ENCODE data around the gene PDE2A. TPM values are rescaled to one million over a fixed set of nuclear protein-coding genes. Genes with fewer than 3 reads are reported as not detected.
"Not testable (repeated sequence)": the region's sequence is repeated elsewhere in the genome, so short reads cannot be mapped to it uniquely, and the experiment has no call there.

Gene PDE2A
- total and polyA plus RNA-seq, 10 of the 15 experiments (the other 5 are each of a cell fraction or from before 2014, with no cell fraction given) = 0.06 to 0.15 (median 0.11) TPM; not detected in 6

GRCh38 chr11:72573072-72573854 is 101.0 kb downstream of the PDE2A start:
- ChIA-PET CTCF (interaction anchor here (0.9 to 3.8 kb wide), 11 partner anchors 14 to 142 kb away, joined by 3 to 46 read pairs (median 3); no protein-coding TSS in a partner anchor), RAD21 (ENCODE audit: unreplicated experiment) (interaction anchor here (1.2 to 1.6 kb wide), 2 partner anchors 91 to 102 kb away, joined by 3 to 8 read pairs; no protein-coding TSS in a partner anchor), POLR2A (no interaction called here), SMC1A (ENCODE audit: uncharacterized antibody, unreplicated experiment) (interaction anchor here (0.7 to 1.9 kb wide), 3 partner anchors 18 to 102 kb away, joined by 3 to 14 read pairs (median 3); no protein-coding TSS in a partner anchor)
- no peak for DNase-seq (ENCODE audit: low read depth, low spot score)
- peaks cover 2% of the 10 kb centered on the region; the same call in 1 of the 2 replicates for H4K20me1 ChIP-seq (ENCODE audit: control insufficient read depth, insufficient read depth)
- H3K4me2 ChIP-seq (ENCODE audit: control insufficient read depth, insufficient read depth) = no peak overlapping the region
- no peak overlapping the region for H3K9ac ChIP-seq (ENCODE audit: control insufficient read depth, insufficient read depth, low read length)
- H3K27ac ChIP-seq (ENCODE audit: control insufficient read depth, insufficient read depth) = no peak overlapping the region
- no peak overlapping the region for H2AFZ ChIP-seq (ENCODE audit: control insufficient read depth, low read depth, low read length)
- WGBS (ENCODE audit: insufficient coverage, insufficient replicate concordance, low lambda C conversion rate, missing lambda C conversion rate) = 11% methylated on average over 9 of the region's 10 CpGs
- no peaks in the 10 kb centered on the region for H3K9me3 ChIP-seq (replicated peaks; ENCODE audit: control insufficient read depth, insufficient read depth, low read length)
- no peak for TF ChIP-seq E4F1 (IDR thresholded peaks at IDR 0.05; ENCODE audit: borderline replicate concordance, partially characterized antibody)
- peak; percentile 25; the same call in 1 of the 2 replicates for TF ChIP-seq YY1 (IDR thresholded peaks at IDR 0.05; ENCODE audit: low read depth, low read length)
- TF ChIP-seq MYB (IDR thresholded peaks at IDR 0.05; ENCODE audit: borderline replicate concordance, low read depth, low read length) = no peak
- TF ChIP-seq CTCF (IDR thresholded peaks at IDR 0.05 in 2 of 3, conservative IDR thresholded peaks at IDR 0.05 in 1 of 3; ENCODE audit: control insufficient read depth in 2 of 3, extremely low read depth in 1 of 3, insufficient read depth in 1 of 3, low read depth in 3 of 3, low read length in 3 of 3) = peak; percentile 40 to 82 (median 58)
- TF ChIP-seq HDGF (IDR thresholded peaks at IDR 0.05) = 0 out of 2 replicates have a peak, but pooled peaks have one; percentile 45
- peak; percentile 68 for TF ChIP-seq RAD21 (IDR thresholded peaks at IDR 0.05; ENCODE audit: insufficient read depth, low read depth, low read length)
- TF ChIP-seq SMC3 (IDR thresholded peaks at IDR 0.05; ENCODE audit: borderline replicate concordance, low read length) = peak; percentile 39; the same call in 1 of the 2 replicates
- peaks cover 3% of the 10 kb centered on the region in 2 experiments; a peak in 3 of 4 replicates for H3K27me3 ChIP-seq (replicated peaks in 1 of 2; ENCODE audit: control insufficient read depth in 2 of 2, insufficient read depth in 2 of 2, low read length in 1 of 2)
- no peaks in the 10 kb centered on the region for H3K4me1 ChIP-seq (ENCODE audit: control insufficient read depth, insufficient read depth, low read length)
- in situ Hi-C loops (cut with MboI) (loop anchor here (10.0 kb wide), 1 partner anchor 98 kb away; no protein-coding TSS in a partner anchor), intact Hi-C loops (cut with micrococcal nuclease; ENCODE audit: unreplicated experiment) (loop anchor here (1.0 kb wide), 2 partner anchors 91 to 102 kb away; no protein-coding TSS in a partner anchor)
- no peak overlapping the region for H3K4me3 ChIP-seq
- no peaks in the 10 kb centered on the region for H3K79me2 ChIP-seq (ENCODE audit: control insufficient read depth, insufficient read depth, low read length)
- FAIRE-seq = peak; percentile 52
- BruUV-seq (replicated peaks) = no TSS peak
- ATAC-seq = peak; percentile 97
- no peaks in the 10 kb centered on the region for H3K36me3 ChIP-seq (ENCODE audit: control insufficient read depth in 2 of 2, insufficient read depth in 2 of 2, low read length in 1 of 2)

- not testable (repeated sequence) for FAIRE-seq
Measured at GRCh38 chr11:72572540-72572939, 101.7 kb downstream of the PDE2A start.

More at GRCh38 chr11:72572540-72572939, 101.7 kb downstream of the PDE2A start:
- BruUV-seq (replicated peaks); H3K4me2 ChIP-seq (ENCODE audit: control insufficient read depth, insufficient read depth); H2AFZ ChIP-seq (ENCODE audit: control insufficient read depth, low read depth, low read length); DNase-seq (ENCODE audit: low read depth, low spot score); SMC1A ChIA-PET (ENCODE audit: uncharacterized antibody, unreplicated experiment); H3K79me2 ChIP-seq (ENCODE audit: control insufficient read depth, insufficient read depth, low read length); H3K36me3 ChIP-seq (ENCODE audit: control insufficient read depth in 2 of 2, insufficient read depth in 2 of 2, low read length in 1 of 2); ATAC-seq; intact Hi-C loops (cut with micrococcal nuclease; ENCODE audit: unreplicated experiment); H3K9me3 ChIP-seq (replicated peaks; ENCODE audit: control insufficient read depth, insufficient read depth, low read length); H3K27ac ChIP-seq (ENCODE audit: control insufficient read depth, insufficient read depth); H3K4me3 ChIP-seq; H4K20me1 ChIP-seq (ENCODE audit: control insufficient read depth, insufficient read depth); RAD21 ChIA-PET (ENCODE audit: unreplicated experiment); H3K9ac ChIP-seq (ENCODE audit: control insufficient read depth, insufficient read depth, low read length); H3K27me3 ChIP-seq (replicated peaks in 1 of 2; ENCODE audit: control insufficient read depth in 2 of 2, insufficient read depth in 2 of 2, low read length in 1 of 2); POLR2A ChIA-PET; H3K4me1 ChIP-seq (ENCODE audit: control insufficient read depth, insufficient read depth, low read length): not testable (repeated sequence)
- in situ Hi-C loops (cut with MboI) = loop anchor here (10.0 kb wide), 1 partner anchor 98 kb away; no protein-coding TSS in a partner anchor
- CTCF ChIA-PET = interaction anchor here (3.8 kb wide), 1 partner anchor 101 kb away, joined by 46 read pairs; no protein-coding TSS in a partner anchor
- 32% methylated on average over 4 of the region's 4 CpGs for WGBS (ENCODE audit: insufficient coverage, insufficient replicate concordance, low lambda C conversion rate, missing lambda C conversion rate)
